Mesenchymal stem cell (in vitro differentiated cells and primary cell): ENCODE measurements around the gene MGST2.
A peak's percentile ranks its signal among the peaks of the same experiment; 100 is the strongest.

Experiments
- DNase-seq: peaks from one replicate; pipeline ENCODE4 v3.0.0-alpha.2; 2013
- H2AFZ ChIP-seq: one replicate; pipeline ENCODE4 v1.6.1; 2013; ENCODE audit warnings: low read depth, mild to moderate bottlenecking, control low read depth, inconsistent platforms, low read length, moderate library complexity
- H2AK5ac ChIP-seq: 2 replicates; pipeline ENCODE4 v1.6.1; 2013; ENCODE audit warnings: low read length, moderate library complexity, mild to moderate bottlenecking, inconsistent platforms; ENCODE audit not compliant: severe bottlenecking
- H2BK120ac ChIP-seq: one replicate; pipeline ENCODE4 v1.6.1; 2013; ENCODE audit warnings: low read depth, mild to moderate bottlenecking, inconsistent platforms, low read length, moderate library complexity
- H2BK12ac ChIP-seq, 2 experiments: one replicate each; pipeline ENCODE4 v1.6.1; 2013; ENCODE audit warnings: inconsistent platforms in 2 of 2, low read length in 2 of 2, mild to moderate bottlenecking in 2 of 2, moderate library complexity in 2 of 2, control low read depth in 1 of 2
- H2BK15ac ChIP-seq: one replicate; pipeline ENCODE4 v1.6.1; 2013; ENCODE audit warnings: mild to moderate bottlenecking, low read depth, inconsistent platforms; ENCODE audit not compliant: poor library complexity, severe bottlenecking
- H2BK5ac ChIP-seq: 2 replicates; pipeline ENCODE4 v1.6.1; 2013; ENCODE audit warnings: low read depth, mild to moderate bottlenecking, low read length, control low read depth, inconsistent platforms; ENCODE audit not compliant: poor library complexity, severe bottlenecking
- H3K14ac ChIP-seq, 2 experiments: one replicate each; pipeline ENCODE4 v1.6.1; 2013; ENCODE audit warnings: inconsistent platforms in 2 of 2, low read length in 2 of 2, control low read depth in 1 of 2, mild to moderate bottlenecking in 1 of 2, moderate library complexity in 1 of 2
- H3K18ac ChIP-seq, 2 experiments: one replicate each; pipeline ENCODE4 v1.6.1; 2013; ENCODE audit warnings: inconsistent platforms in 2 of 2, low read length in 2 of 2, control low read depth in 1 of 2, low read depth in 1 of 2, mild to moderate bottlenecking in 1 of 2
- H3K23ac ChIP-seq, 2 experiments: one replicate each; pipeline ENCODE4 v1.6.1; 2013; ENCODE audit warnings: inconsistent platforms in 2 of 2, low read length in 2 of 2, mild to moderate bottlenecking in 2 of 2, moderate library complexity in 2 of 2, control low read depth in 1 of 2
- H3K27ac ChIP-seq: 2 replicates; pipeline ENCODE4 v1.5.1; 2013; ENCODE audit warnings: mild to moderate bottlenecking, moderate library complexity, low read length, control low read depth, inconsistent platforms; ENCODE audit not compliant: poor library complexity, severe bottlenecking
- H3K27me3 ChIP-seq, 2 experiments: 2 replicates each; pipeline versions ENCODE4 v1.6.1 to v1.7.0; 2013; ENCODE audit warnings: low read length in 2 of 2, mild to moderate bottlenecking in 2 of 2, moderate library complexity in 2 of 2, control low read depth in 1 of 2, inconsistent platforms in 1 of 2; ENCODE audit not compliant: control insufficient read depth in 1 of 2, insufficient read depth in 1 of 2
- H3K36me3 ChIP-seq, 2 experiments: 2 replicates each; pipeline versions ENCODE4 v1.6.1 to v1.7.0; 2013; ENCODE audit warnings: low read length in 2 of 2, control low read depth in 1 of 2, inconsistent platforms in 1 of 2, low read depth in 1 of 2, mild to moderate bottlenecking in 1 of 2; ENCODE audit not compliant: insufficient read depth in 2 of 2, control insufficient read depth in 1 of 2
- H3K4ac ChIP-seq, 2 experiments: one replicate each; pipeline ENCODE4 v1.6.1; 2013; ENCODE audit warnings: inconsistent platforms in 2 of 2, low read length in 2 of 2, mild to moderate bottlenecking in 2 of 2, moderate library complexity in 2 of 2, control low read depth in 1 of 2, low read depth in 1 of 2
- H3K4me1 ChIP-seq: 2 replicates; pipeline ENCODE4 v1.6.1; 2013; ENCODE audit warnings: low read depth, low read length, control low read depth; ENCODE audit not compliant: control insufficient read depth, insufficient read depth
- H3K4me2 ChIP-seq: 2 replicates; pipeline ENCODE4 v1.6.1; 2013; ENCODE audit warnings: low read length, mild to moderate bottlenecking, inconsistent platforms; ENCODE audit not compliant: poor library complexity, severe bottlenecking
- H3K4me3 ChIP-seq, 2 experiments: 2 replicates each; pipeline versions ENCODE4 v1.5.1 to v1.7.0; 2013; ENCODE audit warnings: low read length in 2 of 2, mild to moderate bottlenecking in 2 of 2, control low read depth in 1 of 2, low read depth in 1 of 2; ENCODE audit not compliant: insufficient read depth in 1 of 2
- H3K79me1 ChIP-seq: replicated peaks from 2 replicates; pipeline ENCODE4 v1.6.1; 2013; ENCODE audit warnings: mild to moderate bottlenecking, control low read depth, low read length, inconsistent platforms; ENCODE audit not compliant: poor library complexity, severe bottlenecking
- H3K9ac ChIP-seq: 2 replicates; pipeline ENCODE4 v1.7.0; 2013; ENCODE audit warnings: mild to moderate bottlenecking, low read length, moderate library complexity
- H3K9me3 ChIP-seq: 2 replicates; pipeline ENCODE4 v1.7.0; 2013; ENCODE audit warnings: mild to moderate bottlenecking, low read length; ENCODE audit not compliant: control insufficient read depth
- H4K8ac ChIP-seq: one replicate; pipeline ENCODE4 v1.6.1; 2013; ENCODE audit warnings: inconsistent platforms, mild to moderate bottlenecking, low read length, moderate library complexity
- H4K91ac ChIP-seq: one replicate; pipeline ENCODE4 v1.6.1; 2013; ENCODE audit warnings: mild to moderate bottlenecking, low read length, inconsistent platforms
- WGBS: methylation state at CpG from one replicate; pipeline ENCODE4 v1.1.7; 2013; ENCODE audit warnings: mixed read lengths; 5-methylcytosine and 5-hydroxymethylcytosine counted together

MGST2 gene

GRCh38 chr4:139734201-139734874 lies 68.7 kb downstream of the MGST2 start:
- peak overlapping the region; percentile 97 for H2BK15ac ChIP-seq
- 7% methylated on average over 9 of the region's 14 CpGs for WGBS
- peaks cover 0 to 5% of the 10 kb centered on the region in 2 experiments for H3K36me3 ChIP-seq
- H2BK12ac ChIP-seq, result peak overlapping the region in 1 of 2 experiments; percentile 29
- peak overlapping the region; percentile 99 for H3K9ac ChIP-seq
- H3K27ac ChIP-seq, result no peak overlapping the region
- H3K4me1 ChIP-seq, result peaks cover 5% of the 10 kb centered on the region
- H4K91ac ChIP-seq, result no peak overlapping the region
- H2BK120ac ChIP-seq, result peak overlapping the region; percentile 34
- no peaks in the 10 kb centered on the region for H3K9me3 ChIP-seq
- peak overlapping the region; percentile 67 to 81 for H3K18ac ChIP-seq
- H2AFZ ChIP-seq, result peak overlapping the region; percentile 10
- H3K4me3 ChIP-seq, result peak overlapping the region; percentile 52 to 85
- no peaks in the 10 kb centered on the region for H3K27me3 ChIP-seq
- H3K4me2 ChIP-seq, result peak overlapping the region; percentile 100
- H4K8ac ChIP-seq, result peak overlapping the region; percentile 82
- H3K14ac ChIP-seq, result peak overlapping the region in 1 of 2 experiments; percentile 3
- H3K4ac ChIP-seq, result no peak overlapping the region
- H3K23ac ChIP-seq, result no peak overlapping the region
- H3K79me1 ChIP-seq, result peaks cover 6% of the 10 kb centered on the region
- DNase-seq, result peak; percentile 94
- no peak overlapping the region for H2BK5ac ChIP-seq
- no peak overlapping the region for H2AK5ac ChIP-seq

- H3K14ac ChIP-seq, result peak overlapping the region in 1 of 2 experiments; percentile 3
- peaks cover 5% of the 10 kb centered on the region for H3K4me1 ChIP-seq
- H2BK5ac ChIP-seq, result no peak overlapping the region
- H3K9ac ChIP-seq, result peak overlapping the region; percentile 99
- H3K36me3 ChIP-seq, result peaks cover 0 to 5% of the 10 kb centered on the region in 2 experiments
- no peaks in the 10 kb centered on the region for H3K27me3 ChIP-seq
- no peaks in the 10 kb centered on the region for H3K9me3 ChIP-seq
- H2BK15ac ChIP-seq, result peak overlapping the region; percentile 97
- WGBS, result under 1% methylated on average over 31 of the region's 42 CpGs
- H3K23ac ChIP-seq, result no peak overlapping the region
- DNase-seq, result peak; percentile 96
- H3K4me3 ChIP-seq, result peak overlapping the region; percentile 52 to 85
- H2AFZ ChIP-seq, result peak overlapping the region; percentile 10
- peak overlapping the region in 1 of 2 experiments; percentile 37 for H2BK12ac ChIP-seq
- H3K27ac ChIP-seq, result no peak overlapping the region
- peaks cover 6% of the 10 kb centered on the region for H3K79me1 ChIP-seq
- peak overlapping the region; percentile 47 to 48 for H3K4ac ChIP-seq
- peak overlapping the region; percentile 82 for H4K8ac ChIP-seq
- peak overlapping the region; percentile 100 for H3K4me2 ChIP-seq
- no peak overlapping the region for H2AK5ac ChIP-seq
- peak overlapping the region; percentile 11 for H4K91ac ChIP-seq
- H3K18ac ChIP-seq, result peak overlapping the region; percentile 77 to 81
- H2BK120ac ChIP-seq, result peak overlapping the region; percentile 83
These were observed 69.3 kb downstream of the MGST2 start for GRCh38 chr4:139734875-139735380.

- peak; percentile 49 for DNase-seq
- peaks cover 3% of the 10 kb centered on the region for H3K79me1 ChIP-seq
- no peak overlapping the region for H3K23ac ChIP-seq
- peak overlapping the region; percentile 52 to 85 for H3K4me3 ChIP-seq
- H3K9ac ChIP-seq, result peak overlapping the region; percentile 99
- H3K36me3 ChIP-seq, result no peaks in the 10 kb centered on the region
- no peak overlapping the region for H3K14ac ChIP-seq
- peak overlapping the region in 1 of 2 experiments; percentile 67 for H2BK12ac ChIP-seq
- peak overlapping the region; percentile 81 for H2BK5ac ChIP-seq
- 3% methylated on average over 37 of the region's 59 CpGs for WGBS
- H2BK120ac ChIP-seq, result peak overlapping the region; percentile 83
- no peak overlapping the region for H2AK5ac ChIP-seq
- H3K4ac ChIP-seq, result peak overlapping the region in 1 of 2 experiments; percentile 76
- H3K27ac ChIP-seq, result no peak overlapping the region
- no peaks in the 10 kb centered on the region for H3K9me3 ChIP-seq
- peak overlapping the region; percentile 85 for H2BK15ac ChIP-seq
- H4K8ac ChIP-seq, result peak overlapping the region; percentile 91
- H2AFZ ChIP-seq, result peak overlapping the region; percentile 23
- H3K27me3 ChIP-seq, result no peaks in the 10 kb centered on the region
- H4K91ac ChIP-seq, result peak overlapping the region; percentile 56
- peak overlapping the region; percentile 77 to 81 for H3K18ac ChIP-seq
- H3K4me2 ChIP-seq, result peak overlapping the region; percentile 100
- peaks cover 6% of the 10 kb centered on the region for H3K4me1 ChIP-seq
These were observed 70.0 kb downstream of the MGST2 start for GRCh38 chr4:139735381-139736273.

GRCh38 chr4:139736274-139736660 lies 70.6 kb downstream of the MGST2 start:
- H3K79me1 ChIP-seq, result peaks cover 2% of the 10 kb centered on the region
- H3K23ac ChIP-seq, result no peak overlapping the region
- no peaks in the 10 kb centered on the region for H3K9me3 ChIP-seq
- H3K27me3 ChIP-seq, result no peaks in the 10 kb centered on the region
- H3K4me3 ChIP-seq, result no peak overlapping the region
- no peak overlapping the region for H3K4ac ChIP-seq
- WGBS, result 77% methylated on average over 5 of the region's 5 CpGs
- H3K9ac ChIP-seq, result peak overlapping the region; percentile 99
- no peak overlapping the region for H2AFZ ChIP-seq
- peaks cover 8% of the 10 kb centered on the region for H3K4me1 ChIP-seq
- no peak overlapping the region for H4K8ac ChIP-seq
- H2BK120ac ChIP-seq, result no peak overlapping the region
- no peak overlapping the region for H3K27ac ChIP-seq
- H2AK5ac ChIP-seq, result no peak overlapping the region
- no peak overlapping the region for H3K14ac ChIP-seq
- H3K18ac ChIP-seq, result peak overlapping the region in 1 of 2 experiments; percentile 67
- no peak overlapping the region for H2BK5ac ChIP-seq
- peak; percentile 26 for DNase-seq
- no peak overlapping the region for H4K91ac ChIP-seq
- H2BK15ac ChIP-seq, result no peak overlapping the region
- no peak overlapping the region for H2BK12ac ChIP-seq
- H3K36me3 ChIP-seq, result no peaks in the 10 kb centered on the region
- no peak overlapping the region for H3K4me2 ChIP-seq
